ENCODE results near the gene PTPRU. TPM values are rescaled to one million over a fixed set of nuclear protein-coding genes. Genes with fewer than 3 reads are reported as not detected.

The PTPRU gene
- total RNA-seq, 1 experiment from 2014 or later: 0.72 TPM

DNA sequence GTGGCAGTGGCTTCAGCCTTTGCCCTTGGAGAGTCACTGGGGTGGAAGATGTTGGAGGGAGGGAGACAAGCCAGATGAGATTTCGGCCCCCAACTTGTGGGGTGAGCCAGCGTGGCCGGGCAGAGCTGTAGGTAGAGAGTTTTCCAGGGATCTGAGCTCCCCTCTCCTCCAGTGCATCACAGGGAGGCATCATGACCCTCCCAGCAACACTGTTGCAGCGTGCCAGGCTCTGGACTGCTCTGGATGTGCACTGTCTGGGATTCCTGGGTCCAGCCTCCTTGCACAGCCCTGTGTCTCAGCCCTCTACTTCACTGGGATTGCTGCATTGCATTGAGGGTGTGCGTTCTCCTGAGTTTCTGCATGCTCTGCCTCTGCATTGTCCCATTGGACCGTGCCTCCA, 8.9 kb downstream of the PTPRU start:
- ATAC-seq: peak; percentile 37
- H3K27ac ChIP-seq (ENCODE audit: low read length): no peak overlapping the region

DNA sequence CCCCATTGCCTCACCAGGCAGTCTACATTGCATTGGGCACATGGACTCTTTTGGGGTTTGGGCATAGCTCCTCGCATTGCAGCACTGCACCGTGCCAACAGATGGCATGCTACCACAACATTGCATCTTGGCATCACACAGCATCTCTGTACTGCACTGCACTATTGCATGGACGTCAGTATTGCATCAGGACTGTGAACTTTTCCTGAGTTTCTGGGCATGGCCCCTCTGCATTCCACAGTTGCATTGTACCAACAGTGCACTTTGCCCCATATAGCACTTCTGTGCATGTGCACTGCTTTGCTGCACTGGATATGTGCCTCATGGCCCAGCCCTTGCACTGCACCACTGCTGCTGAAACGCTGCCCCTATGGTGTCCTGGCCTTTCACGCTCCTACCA, 9.6 kb downstream of the PTPRU start:
- Histone ChIP-seq H3K27ac (ENCODE audit: low read length) (no peak overlapping the region), H3K9me3 (ENCODE audit: control insufficient read depth, insufficient read depth, low read depth, low read length) (no peaks in the 10 kb centered on the region), H3K36me3 (ENCODE audit: control insufficient read depth, insufficient read depth, low read length) (no peaks in the 10 kb centered on the region), H3K4me1 (ENCODE audit: control insufficient read depth, insufficient read depth, low read length) (no peaks in the 10 kb centered on the region), H3K27me3 (ENCODE audit: control insufficient read depth, insufficient read depth, low read length) (no peaks in the 10 kb centered on the region), H3K4me3 (ENCODE audit: low read depth in 2 of 2, low read length in 2 of 2) (no peak overlapping the region)
- BruUV-seq (replicated peaks): no TSS peak
- ATAC-seq: peak; percentile 75
- ChIA-PET CTCF (interaction anchor here (0.6 to 1.0 kb wide), 3 partner anchors 97 to 1135 kb away, joined by 3 read pairs; no protein-coding TSS in a partner anchor), POLR2A (no interaction called here)
- TF ChIP-seq, protein P1, sequence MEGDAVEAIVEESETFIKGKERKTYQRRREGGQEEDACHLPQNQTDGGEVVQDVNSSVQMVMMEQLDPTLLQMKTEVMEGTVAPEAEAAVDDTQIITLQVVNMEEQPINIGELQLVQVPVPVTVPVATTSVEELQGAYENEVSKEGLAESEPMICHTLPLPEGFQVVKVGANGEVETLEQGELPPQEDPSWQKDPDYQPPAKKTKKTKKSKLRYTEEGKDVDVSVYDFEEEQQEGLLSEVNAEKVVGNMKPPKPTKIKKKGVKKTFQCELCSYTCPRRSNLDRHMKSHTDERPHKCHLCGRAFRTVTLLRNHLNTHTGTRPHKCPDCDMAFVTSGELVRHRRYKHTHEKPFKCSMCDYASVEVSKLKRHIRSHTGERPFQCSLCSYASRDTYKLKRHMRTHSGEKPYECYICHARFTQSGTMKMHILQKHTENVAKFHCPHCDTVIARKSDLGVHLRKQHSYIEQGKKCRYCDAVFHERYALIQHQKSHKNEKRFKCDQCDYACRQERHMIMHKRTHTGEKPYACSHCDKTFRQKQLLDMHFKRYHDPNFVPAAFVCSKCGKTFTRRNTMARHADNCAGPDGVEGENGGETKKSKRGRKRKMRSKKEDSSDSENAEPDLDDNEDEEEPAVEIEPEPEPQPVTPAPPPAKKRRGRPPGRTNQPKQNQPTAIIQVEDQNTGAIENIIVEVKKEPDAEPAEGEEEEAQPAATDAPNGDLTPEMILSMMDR (IDR thresholded peaks at IDR 0.05): peak; percentile 74; the same call in 1 of the 2 replicates
- TF ChIP-seq POLR2AphosphoS5 (IDR thresholded peaks at IDR 0.05; ENCODE audit: low read depth, low read length): no peak
- DNase-seq (ENCODE audit: low read depth, low spot score): peak; percentile 24
- in situ Hi-C loops (cut with HindIII; ENCODE audit: low pct_unique_long_range_greater_than_20kb, low sequenced_read_pairs): no loop called here
- intact Hi-C loops (cut with micrococcal nuclease; ENCODE audit: unreplicated experiment): loop anchor here (10.0 kb wide), 1 partner anchor 99 kb away; no protein-coding TSS in a partner anchor

More for the DNA sequence above, 8.9 kb downstream of the PTPRU start:
- intact Hi-C loops (cut with micrococcal nuclease; ENCODE audit: unreplicated experiment): loop anchor here (10.0 kb wide), 1 partner anchor 100 kb away; no protein-coding TSS in a partner anchor
- no peak for TF ChIP-seq TCF7L2 (IDR thresholded peaks at IDR 0.05; ENCODE audit: low read depth, low read length)
- TF ChIP-seq POLR2AphosphoS5 (IDR thresholded peaks at IDR 0.05; ENCODE audit: low read depth, low read length): no peak
- TF ChIP-seq SIN3A (IDR thresholded peaks at IDR 0.05; ENCODE audit: borderline replicate concordance, insufficient read depth, low read depth, low read length): no peak
- TF ChIP-seq, protein P2, sequence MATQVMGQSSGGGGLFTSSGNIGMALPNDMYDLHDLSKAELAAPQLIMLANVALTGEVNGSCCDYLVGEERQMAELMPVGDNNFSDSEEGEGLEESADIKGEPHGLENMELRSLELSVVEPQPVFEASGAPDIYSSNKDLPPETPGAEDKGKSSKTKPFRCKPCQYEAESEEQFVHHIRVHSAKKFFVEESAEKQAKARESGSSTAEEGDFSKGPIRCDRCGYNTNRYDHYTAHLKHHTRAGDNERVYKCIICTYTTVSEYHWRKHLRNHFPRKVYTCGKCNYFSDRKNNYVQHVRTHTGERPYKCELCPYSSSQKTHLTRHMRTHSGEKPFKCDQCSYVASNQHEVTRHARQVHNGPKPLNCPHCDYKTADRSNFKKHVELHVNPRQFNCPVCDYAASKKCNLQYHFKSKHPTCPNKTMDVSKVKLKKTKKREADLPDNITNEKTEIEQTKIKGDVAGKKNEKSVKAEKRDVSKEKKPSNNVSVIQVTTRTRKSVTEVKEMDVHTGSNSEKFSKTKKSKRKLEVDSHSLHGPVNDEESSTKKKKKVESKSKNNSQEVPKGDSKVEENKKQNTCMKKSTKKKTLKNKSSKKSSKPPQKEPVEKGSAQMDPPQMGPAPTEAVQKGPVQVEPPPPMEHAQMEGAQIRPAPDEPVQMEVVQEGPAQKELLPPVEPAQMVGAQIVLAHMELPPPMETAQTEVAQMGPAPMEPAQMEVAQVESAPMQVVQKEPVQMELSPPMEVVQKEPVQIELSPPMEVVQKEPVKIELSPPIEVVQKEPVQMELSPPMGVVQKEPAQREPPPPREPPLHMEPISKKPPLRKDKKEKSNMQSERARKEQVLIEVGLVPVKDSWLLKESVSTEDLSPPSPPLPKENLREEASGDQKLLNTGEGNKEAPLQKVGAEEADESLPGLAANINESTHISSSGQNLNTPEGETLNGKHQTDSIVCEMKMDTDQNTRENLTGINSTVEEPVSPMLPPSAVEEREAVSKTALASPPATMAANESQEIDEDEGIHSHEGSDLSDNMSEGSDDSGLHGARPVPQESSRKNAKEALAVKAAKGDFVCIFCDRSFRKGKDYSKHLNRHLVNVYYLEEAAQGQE (IDR thresholded peaks at IDR 0.05; ENCODE audit: insufficient read depth in 1 of 2, low read depth in 2 of 2, low read length in 1 of 2): no peak
- TF ChIP-seq, protein P1 (IDR thresholded peaks at IDR 0.05): no peak
- no TSS peak for BruUV-seq (replicated peaks)
- Histone ChIP-seq H3K36me3 (ENCODE audit: control insufficient read depth, insufficient read depth, low read length) (no peaks in the 10 kb centered on the region), H3K27me3 (ENCODE audit: control insufficient read depth, insufficient read depth, low read length) (no peaks in the 10 kb centered on the region), H3K4me1 (ENCODE audit: control insufficient read depth, insufficient read depth, low read length) (no peaks in the 10 kb centered on the region), H3K9me3 (ENCODE audit: control insufficient read depth, insufficient read depth, low read depth, low read length) (no peaks in the 10 kb centered on the region), H3K4me3 (ENCODE audit: low read depth in 2 of 2, low read length in 2 of 2) (no peak overlapping the region)
- DNase-seq (ENCODE audit: low read depth, low spot score): no peak
- in situ Hi-C loops (cut with HindIII; ENCODE audit: low pct_unique_long_range_greater_than_20kb, low sequenced_read_pairs): no loop called here
- CTCF ChIA-PET: interaction anchor here (0.6 to 1.0 kb wide), 4 partner anchors 96 to 1135 kb away, joined by 3 to 5 read pairs (median 3); no protein-coding TSS in a partner anchor
- POLR2A ChIA-PET: no interaction called here
